Thyroid gland (tissue), 4 donors: ENCODE measurements around the gene ORC6.

Experiments
- POLR2A ChIP-seq, 2 donors: fragments of 450-650 bp; IDR thresholded peaks; one replicate each; pipeline ENCODE4 v1.6.1; 2017; ENCODE audit warnings: antibody characterized with exemption in 2 of 2, mild to moderate bottlenecking in 2 of 2, moderate library complexity in 1 of 2
- TF ChIP-seq, protein P1 (sequence below), 6 experiments: fragments of 200-600 bp in 3 of 6; fragments of 450-650 bp in 3 of 6; sonication (generic) in 3 of 6; IDR thresholded peaks; one replicate each; pipeline ENCODE4 v1.5.1; 2016 to 2019; ENCODE audit warnings: antibody characterized with exemption in 6 of 6, mild to moderate bottlenecking in 2 of 6, inconsistent platforms in 1 of 6, moderate library complexity in 1 of 6

DNA sequence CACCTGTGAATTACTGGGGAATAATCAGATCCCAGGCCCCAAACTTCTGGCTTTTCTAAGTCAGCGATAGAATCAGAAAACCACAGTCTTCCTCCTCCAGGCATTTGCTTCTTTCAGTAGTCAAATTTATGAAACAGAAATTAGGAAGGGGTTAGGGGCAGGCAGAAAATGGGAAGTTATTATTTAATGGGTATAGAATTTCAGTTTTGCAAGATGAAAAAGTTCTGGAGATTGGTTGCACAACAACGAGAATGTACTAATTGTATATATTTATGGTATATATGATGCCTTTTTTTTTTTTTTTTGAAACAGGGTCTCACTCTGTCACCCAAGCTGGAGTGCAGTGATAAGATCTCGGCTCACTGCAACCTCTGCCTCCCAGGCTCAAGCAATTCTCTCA, 23.5 kb downstream of the ORC6 start:
- TF ChIP-seq, protein P1, sequence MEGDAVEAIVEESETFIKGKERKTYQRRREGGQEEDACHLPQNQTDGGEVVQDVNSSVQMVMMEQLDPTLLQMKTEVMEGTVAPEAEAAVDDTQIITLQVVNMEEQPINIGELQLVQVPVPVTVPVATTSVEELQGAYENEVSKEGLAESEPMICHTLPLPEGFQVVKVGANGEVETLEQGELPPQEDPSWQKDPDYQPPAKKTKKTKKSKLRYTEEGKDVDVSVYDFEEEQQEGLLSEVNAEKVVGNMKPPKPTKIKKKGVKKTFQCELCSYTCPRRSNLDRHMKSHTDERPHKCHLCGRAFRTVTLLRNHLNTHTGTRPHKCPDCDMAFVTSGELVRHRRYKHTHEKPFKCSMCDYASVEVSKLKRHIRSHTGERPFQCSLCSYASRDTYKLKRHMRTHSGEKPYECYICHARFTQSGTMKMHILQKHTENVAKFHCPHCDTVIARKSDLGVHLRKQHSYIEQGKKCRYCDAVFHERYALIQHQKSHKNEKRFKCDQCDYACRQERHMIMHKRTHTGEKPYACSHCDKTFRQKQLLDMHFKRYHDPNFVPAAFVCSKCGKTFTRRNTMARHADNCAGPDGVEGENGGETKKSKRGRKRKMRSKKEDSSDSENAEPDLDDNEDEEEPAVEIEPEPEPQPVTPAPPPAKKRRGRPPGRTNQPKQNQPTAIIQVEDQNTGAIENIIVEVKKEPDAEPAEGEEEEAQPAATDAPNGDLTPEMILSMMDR (IDR thresholded peaks at IDR 0.05) = no peak
- no peak for TF ChIP-seq POLR2A (IDR thresholded peaks at IDR 0.05)
